Sigmoid colon (tissue), 7 donors: ENCODE results near the gene GRID1. TPM values are rescaled to one million over a fixed set of nuclear protein-coding genes. Genes with fewer than 3 reads are reported as not detected.

Experiments used
- DNase-seq: peaks from one replicate; pipeline ENCODE4 v3.0.0-alpha.2; 2019
- H3K27ac ChIP-seq, 4 donors: fragments of 200-600 bp; sonication (generic); one replicate each; pipeline ENCODE4 v1.5.1; 2016 to 2019; ENCODE audit warnings: mild to moderate bottlenecking in 1 of 4
- H3K27me3 ChIP-seq, 3 donors: fragments of 200-600 bp; sonication (generic); one replicate each; pipeline ENCODE4 v1.5.1; 2019; ENCODE audit warnings: mild to moderate bottlenecking in 1 of 3
- H3K36me3 ChIP-seq, 4 donors: fragments of 200-600 bp; sonication (generic); one replicate each; pipeline ENCODE4 v1.5.1; 2016 to 2019
- H3K4me1 ChIP-seq, 4 donors: fragments of 200-600 bp; sonication (generic); one replicate each; pipeline ENCODE4 v1.5.1; 2017 to 2019
- H3K4me3 ChIP-seq, 4 donors: fragments of 200-600 bp; sonication (generic); one replicate each; pipeline ENCODE4 v1.5.1; 2017 to 2019; ENCODE audit warnings: mild to moderate bottlenecking in 2 of 4, moderate library complexity in 1 of 4
- H3K9me3 ChIP-seq, 4 donors: fragments of 200-600 bp in 3 of 4; sonication (generic) in 3 of 4; one replicate each; pipeline versions ENCODE4 v1.5.1 to v1.6.1; 2013 to 2019
- CTCF ChIP-seq, 4 experiments: fragments of 450-650 bp in 3 of 4; fragments of 200-600 bp in 1 of 4; IDR thresholded peaks; one replicate each; pipeline ENCODE4 v1.5.1; 2016 to 2019; ENCODE audit warnings: antibody characterized with exemption in 4 of 4, mild to moderate bottlenecking in 3 of 4, moderate library complexity in 2 of 4
- EP300 ChIP-seq, 4 donors: sonication (generic); formaldehyde crosslinking; IDR thresholded peaks; one replicate each; pipeline ENCODE4 v1.6.1; 2017; ENCODE audit warnings: antibody characterized with exemption in 4 of 4
- POLR2A ChIP-seq, 2 donors: fragments of 450-650 bp; IDR thresholded peaks; one replicate each; pipeline ENCODE4 v1.6.1; 2016; ENCODE audit warnings: antibody characterized with exemption in 2 of 2, mild to moderate bottlenecking in 2 of 2, moderate library complexity in 2 of 2
- POLR2AphosphoS5 ChIP-seq, 4 donors: sonication (generic); formaldehyde crosslinking; IDR thresholded peaks; one replicate each; pipeline ENCODE4 v1.6.1; 2017; ENCODE audit warnings: antibody characterized with exemption in 4 of 4
- WGBS, 2 donors: extraction: QIAGEN DNeasy Blood & Tissue Kit; methylation state at CpG; one replicate each; pipeline ENCODE4 v1.1.7; 2013; 5-methylcytosine and 5-hydroxymethylcytosine counted together
- intact Hi-C: fragments of 100-400 bp; cut with DNase I; formaldehyde crosslinking; loops from one replicate; pipeline ENCODE4 v1.15.1; 2023
- polyA plus RNA-seq, 3 donors: library from polyadenylated mRNA; stranded (reverse); fragments of 200-250 nt; gene quantifications; one replicate each; pipeline ENCODE4 v1.2.3, GENCODE V29; 2013
- total RNA-seq, 4 donors: library from RNA; depleted of rRNA; stranded (reverse); fragments of >200 nt; gene quantifications; one replicate each; pipeline ENCODE4 v1.1.0, GENCODE V29; 2016
- donor health status: healthy with polysubstance abuse.
- donor health status: Bipolar disorder and iron deficiency.
- donor health status: healthy.

The GRID1 gene
- total and polyA plus RNA-seq, 7 donors, result 0.66 to 4.7 (median 1.1) TPM; not detected in 2

DNA sequence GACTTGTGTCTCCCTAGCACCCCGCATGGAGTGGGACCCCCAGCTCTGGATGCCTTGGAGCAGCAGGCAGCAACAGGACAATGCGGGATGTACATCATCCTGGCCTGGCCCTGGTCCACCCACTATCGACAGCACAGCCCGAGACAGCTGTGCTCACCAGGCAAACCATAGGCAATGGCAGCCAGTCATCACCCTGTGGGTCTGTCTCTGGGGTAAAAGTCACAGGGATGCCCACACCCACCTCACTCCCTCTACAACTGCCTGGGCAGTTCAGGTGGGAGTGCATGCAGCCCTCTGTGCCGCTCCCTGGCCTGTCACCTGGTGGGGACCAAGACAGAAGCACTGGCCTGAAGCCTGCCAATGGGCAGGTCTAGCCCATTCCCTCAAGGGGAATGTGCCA is 147.8 kb downstream of the GRID1 start:
- Histone ChIP-seq H3K4me1 (no peaks in the 10 kb centered on the region), H3K4me3 (no peak overlapping the region), H3K27me3 (no peaks in the 10 kb centered on the region), H3K9me3 (no peaks in the 10 kb centered on the region), H3K27ac (no peak overlapping the region), H3K36me3 (no peaks in the 10 kb centered on the region)
- no peak for DNase-seq
- 87 to 88% methylated on average over 5 of the region's 5 CpGs for WGBS, 2 donors
- intact Hi-C loops, result no loop called here
- TF ChIP-seq CTCF (IDR thresholded peaks at IDR 0.05) (no peak), POLR2A (IDR thresholded peaks at IDR 0.05) (no peak), POLR2AphosphoS5 (IDR thresholded peaks at IDR 0.05) (no peak), EP300 (IDR thresholded peaks at IDR 0.05) (no peak)

GRCh38 chr10:86218160-86218559 is 148.4 kb downstream of the GRID1 start:
- Histone ChIP-seq H3K4me1 (no peaks in the 10 kb centered on the region), H3K36me3 (no peaks in the 10 kb centered on the region), H3K9me3 (no peaks in the 10 kb centered on the region), H3K27ac (no peak overlapping the region), H3K4me3 (no peak overlapping the region), H3K27me3 (no peaks in the 10 kb centered on the region)
- TF ChIP-seq POLR2AphosphoS5 (IDR thresholded peaks at IDR 0.05) (no peak), POLR2A (IDR thresholded peaks at IDR 0.05) (no peak), CTCF (IDR thresholded peaks at IDR 0.05) (no peak), EP300 (IDR thresholded peaks at IDR 0.05) (no peak)
- intact Hi-C loops, result no loop called here
- DNase-seq, result no peak
- WGBS, 2 donors, result 91 to 94% methylated on average over 4 of the region's 4 CpGs

DNA sequence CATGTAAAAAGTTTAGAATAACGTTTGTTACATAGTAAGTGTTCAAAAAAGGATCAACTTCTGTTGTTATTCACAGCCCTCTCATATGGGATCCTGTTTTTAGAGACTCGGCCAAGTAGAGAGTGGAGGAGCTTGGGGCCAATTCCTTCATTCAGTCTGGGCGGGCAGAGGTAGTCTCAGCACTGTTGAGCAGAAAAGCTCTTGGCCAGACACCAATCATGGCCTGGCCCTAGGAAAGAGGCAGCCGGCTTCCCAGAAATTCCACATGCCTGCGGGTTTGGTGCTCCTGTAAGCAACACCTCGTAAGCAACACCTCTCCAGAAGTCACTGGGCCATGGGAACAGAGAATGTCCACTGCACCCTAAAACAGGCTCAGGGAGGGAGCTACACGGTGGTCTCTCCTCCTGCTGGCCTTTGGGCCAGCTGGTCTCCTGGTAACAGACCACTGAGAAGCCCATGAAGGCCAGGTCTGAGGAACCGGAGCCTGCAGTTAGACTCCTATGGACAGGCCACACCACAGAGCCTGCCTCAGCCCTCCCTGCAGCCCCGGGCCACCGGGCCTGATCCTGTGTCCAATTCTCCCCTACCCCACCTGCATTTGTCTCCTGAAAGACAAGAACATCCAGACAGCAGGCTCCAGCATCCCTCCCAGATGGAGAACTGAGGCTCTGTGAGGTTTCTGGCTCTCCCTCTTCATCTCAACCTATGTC is 149.1 kb downstream of the GRID1 start:
- TF ChIP-seq POLR2AphosphoS5 (IDR thresholded peaks at IDR 0.05) (no peak), EP300 (IDR thresholded peaks at IDR 0.05) (no peak), CTCF (IDR thresholded peaks at IDR 0.05) (no peak), POLR2A (IDR thresholded peaks at IDR 0.05) (no peak)
- WGBS, 2 donors, result 75 to 81% methylated on average over 10 of the region's 10 CpGs
- no peaks in the 10 kb centered on the region for H3K9me3 ChIP-seq
- H3K27ac ChIP-seq, result no peak overlapping the region
- no peaks in the 10 kb centered on the region for H3K4me1 ChIP-seq
- DNase-seq, result no peak
- intact Hi-C loops, result no loop called here
- no peaks in the 10 kb centered on the region for H3K27me3 ChIP-seq
- no peaks in the 10 kb centered on the region for H3K36me3 ChIP-seq
- no peak overlapping the region for H3K4me3 ChIP-seq

DNA sequence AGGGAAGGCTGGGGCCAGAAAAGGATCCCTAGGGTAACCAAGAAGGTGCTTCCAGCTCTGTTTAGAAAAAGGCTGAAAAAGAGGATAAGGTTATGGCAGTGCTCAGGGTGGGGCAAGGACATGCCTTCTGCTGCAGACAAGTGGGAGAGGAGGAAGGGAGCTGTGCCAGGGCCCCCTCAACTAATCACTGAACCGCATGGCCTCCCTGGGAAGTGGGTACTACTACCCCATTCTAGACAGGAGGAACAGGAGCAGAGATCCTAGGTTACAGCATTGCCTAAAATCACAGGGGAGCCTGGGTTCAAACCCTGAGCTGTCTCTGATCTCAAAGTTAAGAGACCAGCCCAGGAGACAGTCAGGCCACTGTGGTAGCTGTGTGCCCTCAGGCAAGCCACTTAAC is 149.7 kb downstream of the GRID1 start:
- Histone ChIP-seq H3K4me1 (no peaks in the 10 kb centered on the region), H3K4me3 (no peak overlapping the region), H3K27me3 (no peaks in the 10 kb centered on the region), H3K9me3 (no peaks in the 10 kb centered on the region), H3K36me3 (no peaks in the 10 kb centered on the region), H3K27ac (no peak overlapping the region)
- WGBS, 2 donors, result 86 to 94% methylated on average over 1 of the region's 1 CpG
- intact Hi-C loops, result no loop called here
- no peak for DNase-seq
- TF ChIP-seq EP300 (IDR thresholded peaks at IDR 0.05) (no peak), POLR2AphosphoS5 (IDR thresholded peaks at IDR 0.05) (no peak), POLR2A (IDR thresholded peaks at IDR 0.05) (no peak), CTCF (IDR thresholded peaks at IDR 0.05) (no peak)

DNA sequence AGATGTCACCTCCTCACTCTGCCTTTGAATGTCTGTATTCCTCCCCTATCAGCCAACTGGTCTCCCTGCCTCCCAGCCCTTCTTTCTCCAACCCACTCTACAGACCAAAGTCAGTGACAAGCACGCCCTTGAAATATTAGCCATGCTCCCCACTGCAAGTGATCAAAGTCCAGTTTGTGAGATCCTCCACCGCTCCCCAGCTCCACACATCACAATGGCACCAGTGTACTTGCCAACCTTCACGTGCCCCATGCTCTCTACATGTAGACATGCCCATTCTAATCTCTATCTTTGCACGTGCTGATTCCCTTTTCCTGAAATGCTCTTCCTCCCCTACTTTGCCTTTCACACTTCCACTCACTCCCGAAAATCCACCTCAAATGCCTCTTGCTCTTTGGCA is 150.9 kb downstream of the GRID1 start:
- no peak overlapping the region for H3K27ac ChIP-seq
- no peak for TF ChIP-seq CTCF (IDR thresholded peaks at IDR 0.05)
- no peak for TF ChIP-seq POLR2A (IDR thresholded peaks at IDR 0.05)
- TF ChIP-seq EP300 (IDR thresholded peaks at IDR 0.05), result no peak
- TF ChIP-seq POLR2AphosphoS5 (IDR thresholded peaks at IDR 0.05), result no peak
- 49 to 72% methylated on average over 5 of the region's 5 CpGs for WGBS, 2 donors
- H3K36me3 ChIP-seq, result no peaks in the 10 kb centered on the region
- H3K9me3 ChIP-seq, result no peaks in the 10 kb centered on the region
- no peak for DNase-seq
- H3K4me3 ChIP-seq, result no peak overlapping the region
- H3K27me3 ChIP-seq, result no peaks in the 10 kb centered on the region
- intact Hi-C loops, result no loop called here
- no peaks in the 10 kb centered on the region for H3K4me1 ChIP-seq
